ENCODE measurements around the gene OAT.

OAT gene

DNA sequence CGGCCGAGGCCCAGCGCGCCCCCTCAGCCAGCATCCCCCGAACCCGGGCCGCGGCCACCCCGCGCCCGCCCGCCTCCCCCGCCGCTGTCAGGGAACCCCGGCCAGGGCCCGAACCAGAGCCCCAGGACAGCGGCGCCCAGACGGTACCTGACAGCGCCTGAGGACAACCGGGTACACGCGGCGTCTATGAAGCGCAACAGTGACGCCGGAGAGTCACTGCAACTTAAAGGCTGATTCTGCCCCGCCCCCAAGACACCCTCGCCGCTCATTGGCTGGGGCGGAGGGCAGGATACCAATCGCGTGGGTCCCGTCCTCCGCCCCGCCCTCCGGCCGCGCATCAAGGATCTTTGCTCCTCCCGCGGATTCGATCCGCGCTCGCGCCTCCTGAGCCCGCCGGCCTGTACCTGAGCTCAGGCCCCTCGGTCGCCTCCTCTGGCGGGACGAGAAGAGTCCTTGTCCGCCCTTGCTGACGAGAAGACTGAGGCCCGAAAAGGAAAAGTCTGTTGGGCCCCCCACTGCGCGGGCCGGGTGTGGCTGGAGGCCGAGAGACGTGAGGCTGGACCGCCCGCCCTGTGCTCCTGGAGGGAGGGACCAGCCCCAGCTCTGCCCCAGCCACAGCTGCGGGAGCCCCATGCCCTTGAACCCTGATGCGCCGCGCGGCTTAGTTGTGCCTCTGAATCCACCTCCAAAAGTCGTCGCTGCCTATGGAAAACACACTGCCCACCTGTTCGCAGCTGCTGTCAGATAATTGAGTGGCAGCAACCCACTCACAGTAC lies at the start of gene OAT:
TSS of gene OAT (minus strand) at position 198 of the 776 bp plus-strand sequence. CDS start 6,752 bp downstream, outside the sequence.
- peak; percentile 88 for DNase-seq

DNA sequence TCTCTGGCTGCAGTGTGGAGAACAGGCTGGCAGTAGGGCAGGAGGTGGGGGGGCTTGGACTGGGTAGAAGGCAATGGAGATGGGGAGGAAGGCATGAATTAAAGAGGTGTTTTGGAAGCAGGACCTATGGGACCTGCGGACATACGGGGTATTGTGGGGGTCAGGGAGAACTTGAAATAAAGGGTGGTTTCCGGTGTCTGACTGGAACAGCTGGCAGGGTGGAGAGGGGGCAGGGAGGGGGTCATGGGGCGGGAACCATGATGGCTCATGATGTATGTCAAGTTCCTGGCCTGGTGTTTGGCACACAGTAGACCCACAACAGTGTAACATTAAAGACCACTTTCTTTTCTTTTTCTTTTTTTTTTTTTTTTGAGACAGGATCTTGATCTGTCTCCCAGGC lies 48.4 kb upstream of the OAT start:
- no peak for DNase-seq

GRCh38 chr10:124465777-124466488 lies 47.2 kb upstream of the OAT start:
- no peak for DNase-seq

- DNase-seq, result no peak
These were observed 46.5 kb upstream of the OAT start for GRCh38 chr10:124465003-124465776.

DNA sequence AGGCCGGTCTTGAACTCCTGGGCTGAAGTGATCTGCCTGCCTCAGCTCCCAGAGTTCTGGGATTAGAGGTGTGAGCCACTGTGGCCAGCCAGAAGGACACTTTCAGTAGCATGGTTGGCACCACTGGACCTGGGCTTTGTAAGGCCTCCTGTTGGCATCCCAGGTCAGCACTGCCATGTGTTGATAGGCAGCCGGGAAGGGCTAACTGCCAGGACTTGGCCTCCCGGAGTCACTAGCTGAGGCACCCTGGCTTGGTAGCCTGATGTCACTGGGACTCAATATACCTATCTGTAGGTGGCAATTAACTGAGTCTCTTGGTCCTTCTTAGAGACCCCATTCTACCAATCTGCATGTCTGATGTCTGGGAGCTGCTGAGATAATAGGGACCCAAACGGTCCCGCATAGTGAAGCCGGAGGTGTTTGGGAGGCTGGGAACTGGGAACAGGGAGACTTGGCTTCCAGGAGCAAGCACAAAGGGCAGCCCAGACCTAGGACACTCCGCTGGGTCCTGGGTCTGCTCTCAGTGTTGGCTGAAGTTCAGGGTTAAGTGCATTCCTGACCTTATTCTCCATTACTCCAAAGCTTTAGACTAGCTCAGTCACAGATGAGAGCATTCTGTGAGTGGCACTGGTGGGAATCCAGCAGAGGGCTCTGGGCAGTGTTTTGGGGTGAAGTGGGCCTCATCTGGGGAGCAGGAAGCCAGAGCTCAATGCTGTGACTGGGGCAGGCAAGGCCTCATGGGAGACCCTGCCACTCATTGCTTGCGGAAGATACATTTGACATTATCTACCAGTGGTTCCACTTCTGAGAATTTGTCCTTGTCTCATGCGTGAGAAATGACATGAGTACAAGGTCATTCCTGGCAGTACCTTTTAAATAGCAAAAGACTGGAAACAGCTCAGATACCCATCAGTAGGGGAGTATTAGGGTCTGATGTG lies 45.6 kb upstream of the OAT start:
- no peak for DNase-seq

GRCh38 chr10:124462348-124462695 lies 43.6 kb upstream of the OAT start:
- DNase-seq, result no peak

DNA sequence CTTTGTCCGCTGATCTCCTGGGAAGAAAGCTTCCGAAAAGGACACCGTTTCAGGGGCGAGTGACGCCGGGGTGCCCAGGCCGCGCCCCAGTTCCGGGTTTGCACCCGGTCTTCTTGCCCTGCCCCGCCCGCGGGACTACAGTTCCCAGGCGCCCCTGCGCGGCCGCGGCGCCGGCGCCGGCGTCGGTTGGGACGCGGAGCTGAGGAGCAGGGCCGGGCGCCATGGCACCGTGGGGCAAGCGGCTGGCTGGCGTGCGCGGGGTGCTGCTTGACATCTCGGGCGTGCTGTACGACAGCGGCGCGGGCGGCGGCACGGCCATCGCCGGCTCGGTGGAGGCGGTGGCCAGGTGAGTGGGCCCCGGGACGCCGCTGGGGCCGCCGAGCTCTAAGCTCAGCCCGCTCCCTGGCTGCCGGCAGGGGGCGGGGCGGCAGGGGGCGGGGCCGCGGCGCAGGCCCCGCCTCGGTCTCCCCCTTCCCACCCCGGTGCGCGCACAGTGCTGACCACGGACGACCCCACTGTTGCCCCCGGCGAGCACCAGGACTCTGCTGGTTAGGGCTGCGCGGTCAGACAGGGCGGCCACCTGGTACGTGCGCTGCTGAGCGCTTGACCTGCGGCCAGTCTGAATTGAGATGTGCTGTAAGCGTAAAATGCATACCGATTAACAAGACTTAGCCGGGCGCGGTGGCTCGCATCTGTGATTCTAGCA lies 43.1 kb upstream of the OAT start, which contains the start of gene LHPP:
TSS of gene LHPP (plus strand) at position 182 of the 706 bp plus-strand sequence. CDS start at position 222, 40 bp downstream.
- DNase-seq, result peak; percentile 69

GRCh38 chr10:124460144-124460543 lies 41.4 kb upstream of the OAT start:
- no peak for DNase-seq

DNA sequence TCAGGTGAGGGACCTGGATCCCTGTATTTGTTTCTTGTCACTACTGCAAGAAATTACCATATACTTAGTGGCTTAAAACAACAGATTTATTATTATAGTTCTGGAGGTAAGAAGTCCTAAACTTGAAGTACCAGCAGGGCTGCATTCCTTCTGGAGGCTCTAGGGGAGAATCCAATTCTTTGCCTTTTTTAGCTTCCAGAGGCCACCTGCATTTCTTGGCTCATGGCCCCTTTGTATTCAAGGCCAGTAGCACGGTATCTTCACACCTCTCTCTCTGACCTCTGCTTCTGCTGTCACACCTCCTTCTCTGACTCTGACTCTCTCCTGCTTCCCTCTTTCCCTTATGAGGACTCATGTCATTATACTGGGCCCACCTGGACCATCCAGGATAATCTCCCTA lies 40.7 kb upstream of the OAT start:
- DNase-seq, result no peak

DNA sequence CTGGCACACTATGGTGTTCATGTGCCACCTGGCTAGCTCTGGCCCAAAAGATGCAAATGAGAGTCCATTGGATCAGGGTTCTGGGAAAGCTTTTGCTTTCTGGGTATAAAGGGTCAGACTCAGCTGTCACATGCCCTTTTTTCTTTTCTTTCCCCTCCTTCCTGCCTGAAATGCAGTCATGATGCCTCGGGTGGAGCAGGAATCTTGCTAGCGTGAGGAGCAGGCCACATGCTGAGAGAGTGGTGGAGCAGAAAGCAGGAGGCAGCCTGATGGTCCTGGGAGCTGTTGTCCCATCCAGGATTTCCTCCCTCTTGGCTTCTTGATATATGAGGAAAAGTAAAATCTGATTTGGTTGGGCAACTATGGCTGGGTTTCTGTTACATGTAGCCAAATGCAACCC lies 40.2 kb upstream of the OAT start:
- no peak for DNase-seq

- DNase-seq, result no peak
These were observed 39.8 kb upstream of the OAT start for GRCh38 chr10:124458473-124458872.

DNA sequence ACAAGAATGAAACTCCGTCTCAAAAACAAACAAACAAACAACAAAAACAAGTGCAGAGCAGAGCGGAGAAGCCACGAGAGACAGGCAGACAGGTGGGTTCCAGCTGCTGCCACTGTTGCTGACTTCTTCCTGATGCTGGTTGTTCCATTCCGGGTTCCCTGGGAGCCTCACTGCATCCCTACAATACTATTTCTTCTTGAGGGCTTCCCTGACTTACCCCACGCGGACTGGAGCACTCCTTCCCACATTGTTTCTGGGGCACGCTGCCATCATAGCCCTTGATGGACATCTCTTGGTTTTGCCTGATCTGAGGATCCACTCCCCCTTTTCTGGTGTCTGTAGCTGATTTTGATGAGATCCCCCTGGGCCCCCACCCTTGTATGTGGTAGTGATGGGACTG lies 36.7 kb upstream of the OAT start:
- DNase-seq, result no peak

DNA sequence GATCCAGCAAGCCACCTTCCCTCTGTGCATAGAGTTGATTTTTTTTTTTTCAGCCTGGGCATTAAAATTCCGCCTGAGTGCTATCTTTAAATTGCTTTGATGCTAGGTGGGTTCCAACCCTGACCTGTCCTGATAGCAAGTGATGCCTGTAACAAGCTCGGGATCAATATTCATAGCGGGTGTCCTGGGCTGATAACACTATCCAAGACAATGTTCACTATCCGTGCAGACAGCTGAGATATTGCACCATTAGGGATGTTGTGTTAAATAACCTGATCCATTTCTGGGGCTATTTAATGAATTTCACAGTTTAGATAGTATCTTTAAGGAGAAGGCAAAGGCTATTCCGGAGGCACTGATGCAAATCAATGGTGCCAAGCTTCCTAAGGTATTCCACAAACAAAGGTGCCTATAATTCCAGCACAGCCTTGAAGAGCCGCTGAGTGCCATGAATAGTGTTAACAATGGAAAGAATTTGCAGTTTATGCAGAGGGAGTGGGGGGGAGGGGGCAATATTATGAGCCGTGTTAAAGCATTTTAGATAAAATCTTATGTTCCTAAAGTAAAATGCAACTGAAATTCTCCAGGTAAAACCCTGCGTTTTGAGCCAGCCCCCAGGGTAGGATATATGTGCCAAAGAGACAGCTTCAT lies 35.4 kb upstream of the OAT start:
- DNase-seq, result no peak

DNA sequence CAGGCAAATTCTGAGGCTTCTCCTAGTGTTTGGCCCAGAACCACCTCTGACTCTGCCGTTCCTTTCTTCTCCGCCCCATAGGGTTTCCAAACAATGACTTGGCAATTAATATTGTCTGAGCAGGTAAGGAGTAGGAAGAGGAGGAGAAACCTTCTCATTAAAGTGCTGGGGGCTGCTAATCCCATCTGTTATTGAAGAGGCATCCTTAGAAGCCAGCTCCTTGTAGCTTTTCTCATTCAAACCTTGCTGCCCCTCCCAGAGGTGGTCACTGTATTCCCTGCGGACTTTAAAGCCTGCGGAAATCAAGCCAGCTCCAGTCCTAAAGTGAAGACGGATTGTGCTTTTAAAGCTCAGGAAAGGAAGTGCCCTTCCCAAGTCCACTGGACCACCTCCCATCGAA lies 32.6 kb upstream of the OAT start:
- DNase-seq, result no peak

DNA sequence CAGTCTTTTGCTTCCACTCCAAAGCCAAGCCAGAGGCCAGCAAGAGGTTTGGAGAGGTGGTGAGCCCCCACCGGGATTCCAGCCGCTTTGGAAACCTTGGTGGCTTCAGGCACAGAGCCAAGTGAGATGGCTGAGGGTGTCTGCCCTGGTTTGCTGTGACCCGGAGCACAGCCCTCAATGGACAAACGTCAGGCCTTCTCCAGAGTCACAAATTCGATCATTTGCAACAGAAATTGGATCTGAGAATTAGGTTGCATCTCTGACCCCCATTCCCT lies 32.0 kb upstream of the OAT start:
- no peak for DNase-seq

GRCh38 chr10:124450012-124450782 lies 31.5 kb upstream of the OAT start, which contains the start of gene NKX1-2:
Gene NKX1-2, minus strand, starts transcription at chr10:124450035. Its CDS starts 92 bp downstream, at chr10:124449943.
- DNase-seq, result no peak

DNA sequence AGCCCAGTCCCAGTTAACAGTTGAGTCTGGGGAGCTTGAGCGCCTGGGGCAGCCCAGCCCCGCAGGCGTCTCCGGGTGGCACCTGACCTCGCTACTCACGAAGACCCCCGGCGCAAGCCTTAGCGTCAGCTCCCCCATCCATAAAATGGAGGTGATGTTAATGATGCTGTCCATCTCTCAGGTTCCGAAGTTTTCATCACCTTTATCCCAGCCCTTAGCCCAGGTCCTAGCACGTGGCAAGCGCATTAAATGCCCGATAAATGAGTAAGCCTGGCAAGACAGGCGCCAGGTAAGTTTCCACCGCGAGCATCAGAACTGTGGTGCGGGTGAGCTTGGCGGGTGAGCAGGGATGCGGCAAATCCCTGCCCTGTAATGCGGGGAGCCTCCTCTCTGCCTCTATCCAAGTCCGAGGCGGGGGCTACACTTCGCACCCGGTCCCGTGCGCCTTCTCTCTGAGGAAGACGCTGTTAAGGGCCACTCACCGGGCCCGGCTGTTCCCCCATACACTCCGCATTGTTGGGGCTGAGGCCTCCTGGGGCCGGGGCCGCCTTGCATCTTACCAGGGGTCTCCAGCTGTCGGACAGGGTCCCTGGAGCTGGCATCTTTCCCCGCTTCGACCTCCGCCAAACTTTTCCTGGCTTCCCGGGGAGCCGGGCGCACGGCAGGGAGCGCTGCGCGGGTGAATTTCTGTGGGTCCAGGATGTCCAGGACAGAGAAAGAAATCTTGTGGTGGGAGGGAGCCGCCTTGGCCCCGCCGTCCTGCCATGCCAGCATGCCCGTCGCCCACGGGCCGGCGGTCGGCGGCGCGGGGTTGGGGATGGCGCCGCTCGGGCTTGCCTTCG lies 30.7 kb upstream of the OAT start:
- DNase-seq, result no peak

DNA sequence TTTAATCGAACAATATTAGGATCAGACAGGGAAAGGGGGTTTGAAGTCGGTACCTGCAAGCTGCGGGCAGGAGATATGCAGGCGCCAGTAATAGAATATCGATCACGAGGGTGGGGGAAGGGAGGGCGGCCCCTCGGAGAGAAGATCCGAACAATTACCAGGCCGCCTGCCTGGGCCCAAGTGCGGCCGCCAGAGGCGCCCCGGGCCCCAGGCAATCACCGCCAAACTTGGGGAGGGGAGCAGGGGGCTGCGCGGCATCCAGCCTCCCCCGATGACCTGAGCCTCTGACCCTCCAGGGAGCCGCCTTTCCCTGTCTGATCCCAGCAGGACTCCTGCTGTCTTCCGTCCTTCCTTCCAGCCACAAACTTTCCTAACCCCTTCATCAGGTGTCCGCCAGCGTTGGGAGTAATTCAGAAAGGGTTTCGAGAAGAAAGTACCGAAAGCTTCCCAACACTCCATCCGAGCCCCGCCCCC lies 30.0 kb upstream of the OAT start:
- no peak for DNase-seq

DNA sequence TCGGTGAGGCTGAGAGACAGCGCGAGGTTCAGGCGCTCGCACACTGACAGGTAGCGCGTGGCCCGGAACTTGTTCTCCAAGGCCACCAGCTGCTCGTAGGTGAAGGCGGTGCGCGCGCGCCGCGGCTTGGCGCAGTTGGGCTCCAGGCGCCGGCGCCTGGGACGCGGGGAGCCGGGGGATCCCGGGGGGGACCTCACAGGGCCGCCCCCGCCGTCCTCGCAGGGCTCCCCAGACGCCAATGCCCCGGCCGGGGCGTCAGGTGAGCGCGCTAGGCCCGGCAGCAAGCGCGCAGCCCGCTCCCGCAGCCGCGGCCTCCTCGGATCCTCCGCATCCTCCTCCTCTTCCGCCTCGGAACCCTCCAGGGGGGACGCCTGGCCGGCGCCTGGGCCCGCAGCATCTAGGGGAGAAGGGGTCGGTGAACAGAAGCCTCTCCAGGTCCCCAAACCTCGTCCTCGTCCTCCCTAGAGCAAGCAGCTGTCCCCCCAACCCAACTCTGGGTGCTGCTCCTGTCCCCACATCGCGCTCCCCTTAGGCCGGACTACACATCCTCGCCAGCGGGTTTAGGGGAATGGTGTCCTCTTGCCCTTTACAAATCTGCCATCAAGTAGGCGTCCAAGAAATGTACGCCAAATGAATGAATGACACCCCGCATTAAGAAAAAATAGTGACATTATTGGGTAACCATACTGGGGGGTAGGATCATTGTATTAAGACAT lies 29.2 kb upstream of the OAT start:
- DNase-seq, result no peak

All from kidney glomerular epithelial cell (primary cell).